ENCODE data around the gene DNASE1L3. TPM values are rescaled to one million over a fixed set of nuclear protein-coding genes. Genes with fewer than 3 reads are reported as not detected.

Gene DNASE1L3, protein sequence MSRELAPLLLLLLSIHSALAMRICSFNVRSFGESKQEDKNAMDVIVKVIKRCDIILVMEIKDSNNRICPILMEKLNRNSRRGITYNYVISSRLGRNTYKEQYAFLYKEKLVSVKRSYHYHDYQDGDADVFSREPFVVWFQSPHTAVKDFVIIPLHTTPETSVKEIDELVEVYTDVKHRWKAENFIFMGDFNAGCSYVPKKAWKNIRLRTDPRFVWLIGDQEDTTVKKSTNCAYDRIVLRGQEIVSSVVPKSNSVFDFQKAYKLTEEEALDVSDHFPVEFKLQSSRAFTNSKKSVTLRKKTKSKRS
- total RNA-seq: 10.0 TPM

DNA sequence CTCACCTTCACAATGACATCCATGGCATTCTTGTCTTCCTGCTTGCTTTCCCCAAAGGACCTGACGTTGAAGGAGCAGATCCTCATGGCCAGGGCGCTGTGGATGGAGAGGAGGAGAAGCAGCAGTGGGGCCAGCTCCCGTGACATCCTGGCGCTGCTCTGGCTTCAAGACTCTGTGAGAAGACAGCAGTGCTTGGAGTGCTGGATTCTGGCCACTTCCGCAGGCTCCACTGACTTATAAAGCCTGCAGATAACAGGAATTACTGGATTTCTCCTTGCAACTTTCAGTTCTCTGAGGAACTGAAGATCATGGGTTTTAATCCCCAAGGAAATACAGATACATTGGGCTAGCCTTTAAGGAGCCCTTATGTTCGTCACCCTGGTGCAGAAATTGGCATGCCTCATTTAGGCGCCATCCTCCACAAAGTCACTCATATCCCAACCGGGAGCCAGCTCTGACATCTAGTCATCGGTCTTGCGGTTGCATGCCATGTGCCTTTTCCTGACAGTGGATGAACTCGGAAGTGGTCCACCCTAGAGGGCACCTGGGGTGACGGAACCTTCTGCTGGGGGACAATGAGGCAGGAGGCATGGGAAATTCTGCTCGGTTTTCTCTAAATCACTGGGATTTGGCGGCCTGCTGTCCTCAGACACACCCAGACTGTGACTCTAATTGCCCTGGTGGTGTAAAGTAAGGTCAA lies at the start of gene DNASE1L3:
Gene DNASE1L3 (minus strand): TSS at position 212 of the 700 bp plus-strand sequence. CDS start 66 bp downstream, at position 146.
- no peak for DNase-seq (ENCODE audit: low spot score in 2 of 2)
- Histone ChIP-seq H3K4me1 (no peaks in the 10 kb centered on the region), H3K27me3 (no peaks in the 10 kb centered on the region), H3K4me3 (no peak within 1 kb of the TSS), H3K36me3 (no peaks in the 10 kb centered on the region), H3K9me3 (no peaks in the 10 kb centered on the region), H3K27ac (no peak within 1 kb of the TSS)
- TF ChIP-seq, protein P1, sequence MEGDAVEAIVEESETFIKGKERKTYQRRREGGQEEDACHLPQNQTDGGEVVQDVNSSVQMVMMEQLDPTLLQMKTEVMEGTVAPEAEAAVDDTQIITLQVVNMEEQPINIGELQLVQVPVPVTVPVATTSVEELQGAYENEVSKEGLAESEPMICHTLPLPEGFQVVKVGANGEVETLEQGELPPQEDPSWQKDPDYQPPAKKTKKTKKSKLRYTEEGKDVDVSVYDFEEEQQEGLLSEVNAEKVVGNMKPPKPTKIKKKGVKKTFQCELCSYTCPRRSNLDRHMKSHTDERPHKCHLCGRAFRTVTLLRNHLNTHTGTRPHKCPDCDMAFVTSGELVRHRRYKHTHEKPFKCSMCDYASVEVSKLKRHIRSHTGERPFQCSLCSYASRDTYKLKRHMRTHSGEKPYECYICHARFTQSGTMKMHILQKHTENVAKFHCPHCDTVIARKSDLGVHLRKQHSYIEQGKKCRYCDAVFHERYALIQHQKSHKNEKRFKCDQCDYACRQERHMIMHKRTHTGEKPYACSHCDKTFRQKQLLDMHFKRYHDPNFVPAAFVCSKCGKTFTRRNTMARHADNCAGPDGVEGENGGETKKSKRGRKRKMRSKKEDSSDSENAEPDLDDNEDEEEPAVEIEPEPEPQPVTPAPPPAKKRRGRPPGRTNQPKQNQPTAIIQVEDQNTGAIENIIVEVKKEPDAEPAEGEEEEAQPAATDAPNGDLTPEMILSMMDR (IDR thresholded peaks at IDR 0.05): no peak
- intact Hi-C loops (cut with DNase I): no loop called here

DNA sequence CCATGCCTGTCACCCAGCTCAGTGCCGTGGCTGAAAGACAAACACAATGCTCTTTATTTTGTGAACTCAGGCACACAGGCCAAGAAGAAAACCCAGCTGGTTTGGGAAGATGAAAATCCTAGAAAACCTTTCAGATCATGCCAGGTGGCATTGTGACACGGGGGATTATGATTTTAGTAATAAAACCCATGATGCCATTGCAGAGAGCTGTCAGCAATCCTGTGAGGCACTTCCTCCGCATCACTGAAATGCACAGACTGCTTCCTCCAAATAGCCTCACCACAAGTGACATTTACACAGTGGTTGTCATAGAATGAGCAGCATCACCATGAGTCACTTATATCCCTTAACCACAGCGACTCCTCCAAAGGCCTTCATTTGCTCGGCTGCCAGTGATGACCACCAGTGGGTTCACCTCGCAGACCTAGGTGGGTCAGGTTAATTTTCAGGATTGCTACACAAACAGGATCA lies 49.5 kb upstream of the DNASE1L3 start:
- Histone ChIP-seq H3K36me3 (peaks cover 3 to 24% of the 10 kb centered on the region in 2 donors), H3K4me1 (no peaks in the 10 kb centered on the region), H3K4me3 (no peak overlapping the region), H3K27me3 (no peaks in the 10 kb centered on the region), H3K9me3 (no peaks in the 10 kb centered on the region), H3K27ac (no peak overlapping the region)
- intact Hi-C loops (cut with DNase I): no loop called here
- TF ChIP-seq, protein P1 (IDR thresholded peaks at IDR 0.05): no peak
- DNase-seq (ENCODE audit: low spot score in 2 of 2): no peak

DNA sequence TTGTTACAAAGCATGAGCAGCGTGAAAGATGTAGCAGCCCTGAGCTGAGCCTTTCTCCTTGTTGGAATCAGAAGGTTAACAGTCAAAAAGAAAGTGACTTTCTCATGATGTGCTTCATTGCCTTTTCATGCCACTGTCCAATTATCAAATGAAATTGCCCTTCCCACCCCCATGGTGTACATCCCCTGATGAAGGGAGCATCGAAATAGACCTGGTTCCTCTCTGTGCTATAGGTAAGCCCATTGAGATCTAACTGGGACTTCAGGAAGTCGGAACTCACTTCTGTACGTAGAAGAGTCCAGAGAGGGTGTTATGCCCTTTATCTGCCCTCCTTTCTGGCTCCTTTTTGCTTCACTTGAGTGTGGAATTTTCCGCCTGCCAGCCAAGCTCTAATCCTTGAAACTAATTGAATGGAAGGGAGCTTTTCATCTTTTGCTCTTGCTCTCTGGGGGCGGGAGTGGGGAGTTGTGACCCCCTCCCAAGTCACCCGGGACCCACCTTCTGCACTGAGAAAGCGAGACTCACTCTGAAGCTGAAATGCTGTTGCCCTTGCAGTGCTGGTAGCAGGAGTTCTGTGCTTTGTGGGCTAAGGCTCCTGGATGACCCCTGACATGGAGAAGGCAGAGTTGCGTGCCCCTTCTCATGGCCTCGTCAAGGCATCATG lies 47.8 kb upstream of the DNASE1L3 start:
- Histone ChIP-seq H3K9me3 (no peaks in the 10 kb centered on the region), H3K36me3 (peaks cover 3 to 24% of the 10 kb centered on the region in 2 donors), H3K4me3 (no peak overlapping the region), H3K4me1 (no peaks in the 10 kb centered on the region), H3K27ac (no peak overlapping the region), H3K27me3 (no peaks in the 10 kb centered on the region)
- TF ChIP-seq, protein P1 (IDR thresholded peaks at IDR 0.05): no peak
- no peak for DNase-seq (ENCODE audit: low spot score in 2 of 2)
- intact Hi-C loops (cut with DNase I): no loop called here

DNA sequence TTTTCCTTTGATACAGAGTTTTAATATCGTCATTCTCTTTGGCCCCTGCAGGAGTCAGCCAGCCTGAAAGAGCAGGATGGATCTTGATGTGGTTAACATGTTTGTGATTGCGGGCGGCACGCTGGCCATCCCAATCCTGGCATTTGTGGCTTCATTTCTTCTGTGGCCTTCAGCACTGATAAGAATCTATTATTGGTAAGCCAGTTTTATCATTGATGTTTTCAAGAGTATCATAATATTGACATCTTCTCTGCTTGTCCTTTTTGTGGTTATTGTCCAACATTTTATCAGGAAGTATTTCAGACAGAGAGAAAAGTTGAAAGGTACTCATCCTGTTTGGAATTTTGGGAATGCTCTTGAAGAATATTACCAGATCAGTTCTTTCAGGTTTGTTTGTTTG lies 45.7 kb upstream of the DNASE1L3 start:
- intact Hi-C loops (cut with DNase I): no loop called here
- Histone ChIP-seq H3K4me1 (no peaks in the 10 kb centered on the region), H3K27me3 (no peaks in the 10 kb centered on the region), H3K4me3 (no peak overlapping the region), H3K36me3 (peaks cover 3 to 24% of the 10 kb centered on the region in 2 donors), H3K27ac (no peak overlapping the region), H3K9me3 (no peaks in the 10 kb centered on the region)
- TF ChIP-seq, protein P1 (IDR thresholded peaks at IDR 0.05): no peak
- DNase-seq (ENCODE audit: low spot score in 2 of 2): no peak

DNA sequence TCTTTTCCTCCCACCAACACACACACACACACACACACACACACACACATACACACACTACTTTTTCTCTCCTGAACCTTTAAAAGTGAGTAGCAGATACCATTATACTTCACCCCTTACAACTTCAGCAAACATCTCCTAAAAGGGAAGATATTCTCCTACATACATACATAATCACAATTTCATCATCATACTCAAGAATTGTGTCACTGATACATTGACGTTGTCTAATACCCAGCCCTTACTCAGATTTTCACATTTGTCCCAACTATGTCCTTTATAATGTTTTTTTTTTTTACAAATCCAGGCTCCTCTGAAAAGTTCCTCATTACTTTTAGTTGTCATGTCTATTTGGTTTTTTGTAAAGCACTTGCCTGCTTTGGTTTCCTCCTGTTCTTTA lies 45.3 kb upstream of the DNASE1L3 start:
- Histone ChIP-seq H3K27me3 (no peaks in the 10 kb centered on the region), H3K9me3 (no peaks in the 10 kb centered on the region), H3K4me1 (no peaks in the 10 kb centered on the region), H3K27ac (no peak overlapping the region), H3K4me3 (no peak overlapping the region), H3K36me3 (peaks cover 3 to 24% of the 10 kb centered on the region in 2 donors)
- intact Hi-C loops (cut with DNase I): no loop called here
- TF ChIP-seq, protein P1 (IDR thresholded peaks at IDR 0.05): no peak
- no peak for DNase-seq (ENCODE audit: low spot score in 2 of 2)

Measured in ascending aorta (tissue), 2 donors.